GM18519 (cell line): ENCODE results near the gene MBD5.

Experiments
- ATAC-seq: cut with Tn5 transposase; IDR thresholded peaks from one replicate; pipeline ENCODE4 v1.9.1; 2021; ENCODE audit warnings: mild to moderate bottlenecking, moderate library complexity; ENCODE audit not compliant: unreplicated experiment, low FRiP score

MBD5 gene

DNA sequence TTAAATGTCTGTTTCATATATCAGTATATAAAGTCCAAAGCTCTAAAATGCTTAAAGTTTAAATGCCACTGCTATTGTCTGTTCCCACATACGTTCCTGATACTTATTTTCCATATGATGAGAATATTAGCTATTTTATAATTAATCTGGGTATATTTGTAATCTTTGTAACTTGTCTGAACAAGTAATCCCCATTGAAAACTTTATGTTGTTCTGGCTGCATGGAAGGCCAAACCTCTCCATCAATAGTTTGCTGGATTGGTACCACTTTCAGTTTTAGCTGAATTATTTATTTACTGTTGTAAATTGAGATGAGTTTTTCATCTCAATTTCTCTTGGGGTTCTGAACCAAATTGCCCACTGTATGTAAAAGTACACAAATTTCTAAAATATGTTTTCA, 1.5 kb downstream of the MBD5 start:
- ATAC-seq = no peak

DNA sequence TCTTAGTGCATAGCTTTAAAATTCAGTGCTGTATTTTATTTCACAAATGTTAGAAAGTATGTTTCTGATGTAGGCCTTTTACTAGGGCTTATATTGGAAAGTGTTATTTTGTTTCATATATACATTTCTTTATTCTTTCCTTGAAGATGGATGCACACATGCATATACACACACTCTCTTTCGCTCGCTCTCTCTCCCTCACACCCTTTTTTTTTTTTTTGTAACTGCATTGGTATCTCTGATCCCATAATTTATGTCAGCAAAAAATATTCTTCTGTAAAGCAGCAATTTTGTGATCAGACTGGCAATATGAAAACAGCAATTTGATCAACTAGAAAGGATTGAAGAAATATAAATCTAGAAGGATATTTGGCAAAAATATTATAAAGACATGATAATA, 2.0 kb downstream of the MBD5 start:
- ATAC-seq = no peak

- ATAC-seq = peak; percentile 53
Observed at GRCh38 chr2:148023861-148024260, 3.0 kb downstream of the MBD5 start.

DNA sequence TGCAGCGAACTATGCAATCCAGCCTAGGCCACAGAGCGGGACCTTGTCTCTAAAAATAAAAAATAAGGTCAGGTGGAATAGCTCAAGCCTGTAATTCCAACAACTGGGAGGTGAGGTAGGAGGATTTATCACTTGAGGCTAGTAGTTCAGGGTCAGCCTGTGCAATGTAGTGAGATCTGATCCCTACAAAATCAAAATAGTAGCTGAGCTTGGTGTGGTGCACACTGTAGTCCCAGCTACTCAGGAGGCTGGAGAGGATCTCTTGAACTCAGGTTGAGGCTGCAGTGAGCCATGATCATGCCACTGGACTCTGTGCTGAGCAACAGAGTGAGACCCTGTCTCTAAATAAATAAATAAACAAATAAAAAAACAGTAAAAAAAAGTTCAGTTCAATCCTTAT, 5.7 kb downstream of the MBD5 start:
- no peak for ATAC-seq

DNA sequence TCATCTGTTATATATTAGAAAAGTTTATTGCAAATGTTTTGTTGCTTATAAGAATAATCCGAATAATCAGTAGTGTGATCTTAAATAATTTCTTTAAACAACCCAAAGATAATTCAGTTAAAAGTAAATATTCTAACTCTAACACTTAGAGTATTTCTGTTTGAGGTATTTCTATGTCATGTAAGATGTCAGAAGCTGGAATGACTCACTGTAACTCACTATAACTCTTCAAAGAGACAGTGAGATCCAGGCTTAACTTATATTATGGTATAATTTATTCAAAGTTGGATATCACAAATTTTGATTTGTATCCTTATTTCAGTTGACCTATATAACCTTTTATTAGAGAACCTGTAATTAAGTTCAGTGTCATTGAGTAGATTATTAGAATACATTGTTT, 6.9 kb downstream of the MBD5 start:
- ATAC-seq = no peak

GRCh38 chr2:148028781-148029180, 7.9 kb downstream of the MBD5 start:
- ATAC-seq = no peak

DNA sequence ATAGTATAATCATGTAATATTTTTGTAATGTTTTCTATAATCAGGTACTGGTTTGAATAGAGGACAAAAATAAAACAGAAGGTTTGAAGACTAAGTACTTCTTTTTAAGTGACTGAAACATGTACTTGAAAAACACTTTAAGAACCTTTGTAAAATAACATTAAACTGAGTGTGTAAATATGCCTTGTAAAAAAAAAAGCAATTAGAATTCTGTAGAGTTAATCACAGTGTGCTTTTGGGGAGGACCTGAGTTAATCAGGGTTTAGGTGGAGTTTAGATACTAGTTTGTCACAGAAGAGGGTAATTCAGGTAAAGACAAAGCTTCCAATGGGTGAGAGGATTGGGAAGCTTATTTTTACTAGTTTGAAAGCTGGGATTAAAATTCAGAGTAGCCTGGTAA, 10.3 kb downstream of the MBD5 start:
- no peak for ATAC-seq

- ATAC-seq = no peak
Observed at GRCh38 chr2:148032215-148032614, 11.3 kb downstream of the MBD5 start.

DNA sequence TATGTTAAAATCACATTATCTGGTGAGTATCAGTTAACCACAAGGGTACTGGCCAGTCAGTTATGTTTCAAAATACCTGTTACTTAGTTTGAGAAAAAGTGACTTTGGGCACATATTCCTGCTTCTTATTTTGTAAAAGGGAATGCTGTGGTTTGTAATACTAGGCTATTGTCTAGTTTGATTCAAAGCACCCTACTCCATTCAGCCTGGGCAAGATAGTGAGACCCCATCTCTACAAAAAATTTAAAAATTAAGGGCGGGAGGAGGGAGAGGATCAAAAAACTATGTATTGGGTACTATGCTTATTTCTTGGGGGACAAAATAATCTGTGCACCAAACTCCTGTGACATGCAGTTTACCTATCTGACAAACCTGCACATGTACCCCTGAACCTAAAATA, 18.9 kb downstream of the MBD5 start:
- no peak for ATAC-seq

- ATAC-seq = peak; percentile 96
Observed at GRCh38 chr2:148042219-148042618, 21.3 kb downstream of the MBD5 start.

DNA sequence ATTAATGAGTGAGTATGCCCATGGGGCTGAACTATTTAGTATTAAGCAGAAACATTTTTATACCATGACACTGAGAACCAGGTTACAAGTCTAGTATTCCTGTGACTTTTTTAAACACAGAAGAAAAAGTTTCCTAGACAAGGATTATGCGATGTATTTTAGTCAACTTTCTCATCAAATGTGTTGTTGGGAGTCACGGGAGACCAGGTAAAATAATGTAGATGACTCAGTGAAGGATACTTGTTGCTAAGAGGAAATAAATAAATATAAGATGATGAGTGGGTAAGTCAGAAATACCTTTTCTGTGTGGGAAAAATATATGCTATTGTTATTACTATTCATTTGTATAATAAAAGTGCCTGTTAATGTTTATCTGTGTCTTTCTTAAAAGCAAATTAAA, 23.4 kb downstream of the MBD5 start:
- ATAC-seq = no peak

DNA sequence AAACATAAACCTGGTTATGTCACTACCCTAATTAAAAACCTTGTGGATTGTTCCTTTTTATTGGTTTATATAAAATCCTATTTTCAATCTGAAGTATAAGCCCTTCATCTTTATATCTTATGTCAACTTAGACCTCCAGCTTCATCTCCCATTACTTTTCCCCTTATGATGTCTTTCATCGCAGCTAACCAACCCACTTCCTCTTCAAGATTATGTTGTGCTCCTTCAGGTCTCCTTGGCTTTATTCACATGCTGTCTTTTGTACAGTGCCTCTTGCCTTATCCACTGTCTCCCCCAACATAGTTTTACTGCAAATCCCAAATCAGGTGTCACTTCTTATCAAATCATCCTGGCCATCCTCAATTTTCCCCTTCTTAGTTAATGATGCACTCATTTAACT, 25.9 kb downstream of the MBD5 start:
- ATAC-seq = no peak

- ATAC-seq = peak; percentile 47
Observed at GRCh38 chr2:148048475-148049221, 27.8 kb downstream of the MBD5 start.

DNA sequence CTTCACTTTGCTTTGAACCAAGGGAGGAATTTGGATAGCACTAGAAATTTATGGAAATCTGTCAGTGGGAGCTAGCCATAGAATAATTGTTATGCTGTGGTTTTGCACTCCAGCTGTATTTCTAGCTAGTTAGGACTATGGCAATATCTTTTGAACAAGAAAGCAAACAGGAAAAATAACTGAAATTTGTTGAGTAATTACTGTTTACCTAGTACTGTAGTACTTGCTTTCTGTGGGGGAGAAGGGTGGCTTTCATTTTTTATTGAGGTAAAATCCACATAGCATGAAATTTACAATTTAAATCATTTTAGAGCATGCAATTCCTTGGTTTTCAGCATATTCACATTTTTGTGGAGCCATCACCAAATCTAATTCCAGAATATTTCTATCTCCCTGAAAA, 28.4 kb downstream of the MBD5 start:
- no peak for ATAC-seq

DNA sequence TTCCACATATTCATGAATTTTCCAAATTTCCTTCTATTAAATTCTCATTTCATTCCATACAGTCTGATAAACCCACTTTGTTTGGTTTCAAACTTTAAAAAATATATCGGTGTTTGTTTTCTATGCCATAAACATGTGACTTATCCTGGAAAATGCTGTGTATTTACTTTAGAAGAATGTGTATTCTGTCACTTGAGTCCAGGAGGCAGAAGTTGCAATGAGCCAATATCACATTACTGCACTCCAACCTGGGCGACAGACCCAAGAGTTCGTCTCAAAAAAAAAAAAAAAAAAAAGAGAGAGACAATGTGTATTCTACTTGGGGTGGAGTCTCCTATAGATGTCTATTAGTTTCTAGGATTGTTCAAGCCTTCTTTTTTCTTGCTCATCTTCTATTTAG, 31.8 kb downstream of the MBD5 start:
- no peak for ATAC-seq

GRCh38 chr2:148058641-148059040, 37.8 kb downstream of the MBD5 start:
- no peak for ATAC-seq

- no peak for ATAC-seq
Observed at GRCh38 chr2:148063633-148064032, 42.7 kb downstream of the MBD5 start.

DNA sequence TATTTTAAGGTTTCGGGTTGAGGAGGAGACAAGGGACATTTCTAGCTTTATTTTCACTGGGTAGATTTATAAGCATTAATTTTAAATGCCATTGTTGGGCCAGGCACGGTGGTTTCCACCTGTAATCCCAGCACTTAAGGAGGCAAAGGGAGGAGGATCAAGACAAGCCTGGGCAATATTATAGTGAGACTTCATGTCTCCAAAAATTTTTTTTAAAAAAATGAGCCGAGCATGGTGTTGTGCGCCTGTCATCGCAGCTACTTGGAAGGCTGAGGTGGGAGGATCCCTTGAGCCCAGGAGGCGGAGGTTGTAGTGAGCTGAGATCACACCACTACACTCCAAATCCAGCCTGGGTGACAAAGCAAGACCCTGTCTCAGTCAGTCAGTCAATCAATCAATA, 45.0 kb downstream of the MBD5 start:
- no peak for ATAC-seq

DNA sequence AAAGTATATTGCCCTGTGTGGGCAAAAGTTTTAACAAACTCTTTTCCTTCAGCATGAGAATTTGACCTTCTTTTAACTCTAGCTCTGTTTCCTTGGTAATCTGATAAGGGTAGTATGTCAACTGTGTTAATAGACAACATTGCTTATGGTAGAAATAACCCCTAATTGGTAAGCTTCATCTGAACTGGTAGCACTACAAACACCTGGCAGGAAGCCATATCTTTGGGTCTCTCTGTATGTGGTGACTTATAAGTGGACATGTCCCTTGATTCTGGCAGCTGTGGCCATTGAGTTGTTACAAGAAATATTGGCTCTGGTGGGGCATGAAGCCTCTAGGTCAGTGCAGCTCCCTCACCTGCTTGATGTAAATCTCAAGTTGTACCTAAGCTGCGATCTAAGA, 46.9 kb downstream of the MBD5 start:
- no peak for ATAC-seq

DNA sequence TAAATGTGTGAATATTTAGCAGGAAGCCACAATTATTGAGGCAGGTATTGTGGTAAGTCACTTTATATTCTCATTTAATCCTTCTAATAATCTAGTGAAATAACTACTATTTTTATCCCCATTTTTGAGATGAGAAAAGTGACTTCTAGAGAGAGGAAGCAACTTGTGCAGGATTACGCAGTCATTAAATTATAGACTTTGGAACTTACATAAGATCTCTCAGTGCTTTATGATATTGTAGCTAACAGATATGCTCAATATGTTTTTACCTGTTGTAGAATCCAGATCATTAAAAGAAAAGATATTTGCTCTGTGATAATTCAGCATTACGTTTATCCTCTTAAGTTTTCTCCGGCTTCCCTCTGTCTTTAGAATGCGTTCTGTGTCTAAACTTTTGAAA, 50.5 kb downstream of the MBD5 start:
- no peak for ATAC-seq

GRCh38 chr2:148096012-148096411, 75.1 kb downstream of the MBD5 start:
- no peak for ATAC-seq

- ATAC-seq = no peak
Observed at GRCh38 chr2:148102641-148103040, 81.8 kb downstream of the MBD5 start.

GRCh38 chr2:148103946-148104345, 83.1 kb downstream of the MBD5 start:
- ATAC-seq = no peak
